ENCODE data around the gene PLK2.

The PLK2 gene

GRCh38 chr5:58431832-58432231 is 28.1 kb downstream of the PLK2 start:
- Histone ChIP-seq H4K8ac (ENCODE audit: low read length) (no peak overlapping the region), H2BK15ac (ENCODE audit: low read depth, poor library complexity, severe bottlenecking) (no peak overlapping the region), H2BK12ac (ENCODE audit: low read length in 2 of 2) (no peak overlapping the region), H3K23ac (ENCODE audit: low read length in 2 of 2) (no peak overlapping the region), H2BK5ac (ENCODE audit: low read depth, low read length, poor library complexity, severe bottlenecking) (no peak overlapping the region), H4K91ac (ENCODE audit: low read length) (no peak overlapping the region), H2BK120ac (ENCODE audit: low read depth, low read length) (no peak overlapping the region), H3K4me1 (ENCODE audit: control insufficient read depth, insufficient read depth, low read depth, low read length) (no peaks in the 10 kb centered on the region), H3K27me3 (ENCODE audit: control insufficient read depth in 1 of 2, insufficient read depth in 1 of 2, low read length in 2 of 2) (no peaks in the 10 kb centered on the region), H3K4me3 (ENCODE audit: insufficient read depth in 1 of 2, low read depth in 1 of 2, low read length in 2 of 2) (no peak overlapping the region), H3K36me3 (ENCODE audit: control insufficient read depth in 1 of 2, insufficient read depth in 2 of 2, low read depth in 1 of 2, low read length in 2 of 2) (no peaks in the 10 kb centered on the region), H3K4ac (ENCODE audit: low read depth in 1 of 2, low read length in 2 of 2) (no peak overlapping the region), H3K9me3 (ENCODE audit: control insufficient read depth, low read length) (no peaks in the 10 kb centered on the region), H3K14ac (ENCODE audit: low read length in 2 of 2) (no peak overlapping the region), H2AFZ (ENCODE audit: low read depth, low read length) (no peak overlapping the region), H3K27ac (ENCODE audit: low read length, poor library complexity, severe bottlenecking) (no peak overlapping the region), H3K18ac (ENCODE audit: low read depth in 1 of 2, low read length in 2 of 2) (no peak overlapping the region), H3K79me1 (replicated peaks; ENCODE audit: low read length, poor library complexity, severe bottlenecking) (no peaks in the 10 kb centered on the region), H3K9ac (ENCODE audit: low read length) (no peak overlapping the region), H3K4me2 (ENCODE audit: low read length, poor library complexity, severe bottlenecking) (no peak overlapping the region), H2AK5ac (ENCODE audit: low read length, severe bottlenecking) (no peak overlapping the region)
- DNase-seq = no peak
- WGBS = 82% methylated on average over 2 of the region's 2 CpGs

- H3K9ac ChIP-seq (ENCODE audit: low read length) = no peak overlapping the region
- H3K14ac ChIP-seq (ENCODE audit: low read length in 2 of 2) = no peak overlapping the region
- H3K36me3 ChIP-seq (ENCODE audit: control insufficient read depth in 1 of 2, insufficient read depth in 2 of 2, low read depth in 1 of 2, low read length in 2 of 2) = no peaks in the 10 kb centered on the region
- no peak overlapping the region for H2AFZ ChIP-seq (ENCODE audit: low read depth, low read length)
- 58% methylated on average over 1 of the region's 1 CpG for WGBS
- H2BK5ac ChIP-seq (ENCODE audit: low read depth, low read length, poor library complexity, severe bottlenecking) = no peak overlapping the region
- no peaks in the 10 kb centered on the region for H3K9me3 ChIP-seq (ENCODE audit: control insufficient read depth, low read length)
- no peak overlapping the region for H3K23ac ChIP-seq (ENCODE audit: low read length in 2 of 2)
- peak; percentile 5 for DNase-seq
- H3K18ac ChIP-seq (ENCODE audit: low read depth in 1 of 2, low read length in 2 of 2) = no peak overlapping the region
- no peaks in the 10 kb centered on the region for H3K79me1 ChIP-seq (replicated peaks; ENCODE audit: low read length, poor library complexity, severe bottlenecking)
- H3K4me2 ChIP-seq (ENCODE audit: low read length, poor library complexity, severe bottlenecking) = no peak overlapping the region
- no peak overlapping the region for H3K4ac ChIP-seq (ENCODE audit: low read depth in 1 of 2, low read length in 2 of 2)
- H2BK15ac ChIP-seq (ENCODE audit: low read depth, poor library complexity, severe bottlenecking) = no peak overlapping the region
- H3K4me3 ChIP-seq (ENCODE audit: insufficient read depth in 1 of 2, low read depth in 1 of 2, low read length in 2 of 2) = no peak overlapping the region
- H2BK12ac ChIP-seq (ENCODE audit: low read length in 2 of 2) = no peak overlapping the region
- no peaks in the 10 kb centered on the region for H3K27me3 ChIP-seq (ENCODE audit: control insufficient read depth in 1 of 2, insufficient read depth in 1 of 2, low read length in 2 of 2)
- no peaks in the 10 kb centered on the region for H3K4me1 ChIP-seq (ENCODE audit: control insufficient read depth, insufficient read depth, low read depth, low read length)
- no peak overlapping the region for H4K8ac ChIP-seq (ENCODE audit: low read length)
- H4K91ac ChIP-seq (ENCODE audit: low read length) = no peak overlapping the region
- H3K27ac ChIP-seq (ENCODE audit: low read length, poor library complexity, severe bottlenecking) = no peak overlapping the region
- no peak overlapping the region for H2BK120ac ChIP-seq (ENCODE audit: low read depth, low read length)
- no peak overlapping the region for H2AK5ac ChIP-seq (ENCODE audit: low read length, severe bottlenecking)
These were observed 47.0 kb downstream of the PLK2 start for GRCh38 chr5:58412932-58413331.

- H3K23ac ChIP-seq (ENCODE audit: low read length in 2 of 2) = no peak overlapping the region
- H3K27ac ChIP-seq (ENCODE audit: low read length, poor library complexity, severe bottlenecking) = no peak overlapping the region
- H3K4me1 ChIP-seq (ENCODE audit: control insufficient read depth, insufficient read depth, low read depth, low read length) = no peaks in the 10 kb centered on the region
- no peak overlapping the region for H2AK5ac ChIP-seq (ENCODE audit: low read length, severe bottlenecking)
- no peak overlapping the region for H2AFZ ChIP-seq (ENCODE audit: low read depth, low read length)
- DNase-seq = no peak
- H3K27me3 ChIP-seq (ENCODE audit: control insufficient read depth in 1 of 2, insufficient read depth in 1 of 2, low read length in 2 of 2) = no peaks in the 10 kb centered on the region
- H3K14ac ChIP-seq (ENCODE audit: low read length in 2 of 2) = peak overlapping the region in 1 of 2 experiments; percentile 48
- no peak overlapping the region for H2BK15ac ChIP-seq (ENCODE audit: low read depth, poor library complexity, severe bottlenecking)
- H2BK5ac ChIP-seq (ENCODE audit: low read depth, low read length, poor library complexity, severe bottlenecking) = no peak overlapping the region
- no peak overlapping the region for H2BK12ac ChIP-seq (ENCODE audit: low read length in 2 of 2)
- H4K91ac ChIP-seq (ENCODE audit: low read length) = no peak overlapping the region
- no peak overlapping the region for H3K18ac ChIP-seq (ENCODE audit: low read depth in 1 of 2, low read length in 2 of 2)
- no peak overlapping the region for H2BK120ac ChIP-seq (ENCODE audit: low read depth, low read length)
- no peaks in the 10 kb centered on the region for H3K9me3 ChIP-seq (ENCODE audit: control insufficient read depth, low read length)
- H3K79me1 ChIP-seq (replicated peaks; ENCODE audit: low read length, poor library complexity, severe bottlenecking) = no peaks in the 10 kb centered on the region
- no peak overlapping the region for H3K4me3 ChIP-seq (ENCODE audit: insufficient read depth in 1 of 2, low read depth in 1 of 2, low read length in 2 of 2)
- no peaks in the 10 kb centered on the region for H3K36me3 ChIP-seq (ENCODE audit: control insufficient read depth in 1 of 2, insufficient read depth in 2 of 2, low read depth in 1 of 2, low read length in 2 of 2)
- H3K4me2 ChIP-seq (ENCODE audit: low read length, poor library complexity, severe bottlenecking) = no peak overlapping the region
- no peak overlapping the region for H3K9ac ChIP-seq (ENCODE audit: low read length)
- WGBS = 100% methylated on average over 2 of the region's 2 CpGs
- no peak overlapping the region for H3K4ac ChIP-seq (ENCODE audit: low read depth in 1 of 2, low read length in 2 of 2)
- H4K8ac ChIP-seq (ENCODE audit: low read length) = no peak overlapping the region
These were observed 47.8 kb downstream of the PLK2 start for GRCh38 chr5:58412081-58412480.

- H3K14ac ChIP-seq (ENCODE audit: low read length in 2 of 2) = no peak overlapping the region
These were observed 48.5 kb downstream of the PLK2 start for GRCh38 chr5:58411372-58411771.

More at GRCh38 chr5:58411372-58411771, 48.5 kb downstream of the PLK2 start:
- Histone ChIP-seq H3K4me1 (ENCODE audit: control insufficient read depth, insufficient read depth, low read depth, low read length) (no peaks in the 10 kb centered on the region), H3K27ac (ENCODE audit: low read length, poor library complexity, severe bottlenecking) (no peak overlapping the region), H3K79me1 (replicated peaks; ENCODE audit: low read length, poor library complexity, severe bottlenecking) (no peaks in the 10 kb centered on the region), H3K4me3 (ENCODE audit: insufficient read depth in 1 of 2, low read depth in 1 of 2, low read length in 2 of 2) (no peak overlapping the region), H3K36me3 (ENCODE audit: control insufficient read depth in 1 of 2, insufficient read depth in 2 of 2, low read depth in 1 of 2, low read length in 2 of 2) (no peaks in the 10 kb centered on the region), H2BK5ac (ENCODE audit: low read depth, low read length, poor library complexity, severe bottlenecking) (no peak overlapping the region), H4K91ac (ENCODE audit: low read length) (no peak overlapping the region), H2BK12ac (ENCODE audit: low read length in 2 of 2) (no peak overlapping the region), H3K23ac (ENCODE audit: low read length in 2 of 2) (no peak overlapping the region), H3K9me3 (ENCODE audit: control insufficient read depth, low read length) (no peaks in the 10 kb centered on the region), H2AFZ (ENCODE audit: low read depth, low read length) (no peak overlapping the region), H3K4ac (ENCODE audit: low read depth in 1 of 2, low read length in 2 of 2) (no peak overlapping the region), H3K4me2 (ENCODE audit: low read length, poor library complexity, severe bottlenecking) (no peak overlapping the region), H2AK5ac (ENCODE audit: low read length, severe bottlenecking) (no peak overlapping the region), H2BK15ac (ENCODE audit: low read depth, poor library complexity, severe bottlenecking) (no peak overlapping the region), H4K8ac (ENCODE audit: low read length) (no peak overlapping the region), H3K18ac (ENCODE audit: low read depth in 1 of 2, low read length in 2 of 2) (no peak overlapping the region), H3K9ac (ENCODE audit: low read length) (no peak overlapping the region), H3K27me3 (ENCODE audit: control insufficient read depth in 1 of 2, insufficient read depth in 1 of 2, low read length in 2 of 2) (no peaks in the 10 kb centered on the region), H2BK120ac (ENCODE audit: low read depth, low read length) (no peak overlapping the region)
- no CpG with 5 or more reads among the region's 1 CpG for WGBS
- DNase-seq = no peak

All from mesenchymal stem cell (in vitro differentiated cells and primary cell).